Neuronal stem cell (in vitro differentiated cells): ENCODE data around the gene ARL2BP.
"Not testable (repeated sequence)": the region's sequence is repeated elsewhere in the genome, so short reads cannot be mapped to it uniquely, and the experiment has no call there.

Source experiments
- DNase-seq: peaks from one replicate; pipeline ENCODE4 v3.0.0-alpha.2; 2013; ENCODE audit warnings: low spot score
- H2AFZ ChIP-seq: one replicate; pipeline ENCODE4 v1.6.1; 2013; ENCODE audit warnings: mild to moderate bottlenecking, low read length, inconsistent platforms
- H2AK5ac ChIP-seq: 2 replicates; pipeline ENCODE4 v1.6.1; 2013; ENCODE audit warnings: low read depth, mild to moderate bottlenecking, inconsistent platforms, low read length, moderate library complexity, mixed read lengths
- H2BK120ac ChIP-seq: 2 replicates; pipeline ENCODE4 v1.6.1; 2013; ENCODE audit warnings: low read depth, mild to moderate bottlenecking, inconsistent platforms, low read length, moderate library complexity, mixed read lengths
- H2BK12ac ChIP-seq: one replicate; pipeline ENCODE4 v1.6.1; 2013; ENCODE audit warnings: low read length, inconsistent platforms
- H2BK15ac ChIP-seq: 2 replicates; pipeline ENCODE4 v1.6.1; 2013; ENCODE audit warnings: mild to moderate bottlenecking, low read length, inconsistent platforms, mixed read lengths
- H2BK5ac ChIP-seq: one replicate; pipeline ENCODE4 v1.6.1; 2013; ENCODE audit warnings: inconsistent platforms, mild to moderate bottlenecking, low read length, moderate library complexity
- H3K14ac ChIP-seq: one replicate; pipeline ENCODE4 v1.6.1; 2013; ENCODE audit warnings: low read length, inconsistent platforms
- H3K18ac ChIP-seq: 2 replicates; pipeline ENCODE4 v1.6.1; 2013; ENCODE audit warnings: low read length, inconsistent platforms
- H3K23ac ChIP-seq: 2 replicates; pipeline ENCODE4 v1.6.1; 2013; ENCODE audit warnings: low read depth, mild to moderate bottlenecking, mixed read lengths, low read length, inconsistent platforms; ENCODE audit not compliant: poor library complexity
- H3K27ac ChIP-seq: replicated peaks from 3 replicates; pipeline ENCODE4 v1.5.1; 2013; ENCODE audit warnings: low read length, inconsistent platforms
- H3K27me3 ChIP-seq, 3 experiments: 2 replicates each; pipeline ENCODE4 v1.6.1; 2013; ENCODE audit warnings: low read length in 3 of 3, mild to moderate bottlenecking in 2 of 3, inconsistent platforms in 1 of 3, low read depth in 1 of 3, mixed read lengths in 1 of 3, moderate library complexity in 1 of 3; ENCODE audit not compliant: control insufficient read depth in 3 of 3, insufficient read depth in 3 of 3
- H3K36me3 ChIP-seq, 2 donors: replicated peaks in 1 of 2; 2 replicates each; pipeline ENCODE4 v1.6.1; 2013; ENCODE audit warnings: low read length in 2 of 2; ENCODE audit not compliant: control insufficient read depth in 2 of 2, insufficient read depth in 2 of 2
- H3K4ac ChIP-seq: 2 replicates; pipeline ENCODE4 v1.6.1; 2013; ENCODE audit warnings: inconsistent platforms, mild to moderate bottlenecking, low read length, moderate library complexity
- H3K4me1 ChIP-seq, 2 donors: 1 replicate in 1 of 2; 2 replicates in 1 of 2; pipeline ENCODE4 v1.6.1; 2013; ENCODE audit warnings: low read length in 2 of 2, low read depth in 1 of 2; ENCODE audit not compliant: control insufficient read depth in 2 of 2, insufficient read depth in 1 of 2
- H3K4me2 ChIP-seq: one replicate; pipeline ENCODE4 v1.6.1; 2013; ENCODE audit warnings: mild to moderate bottlenecking, low read length, inconsistent platforms; ENCODE audit not compliant: insufficient read depth, poor library complexity, severe bottlenecking
- H3K4me3 ChIP-seq, 2 donors: 2 replicates each; pipeline ENCODE4 v1.5.1; 2013; ENCODE audit warnings: low read length in 2 of 2, mild to moderate bottlenecking in 2 of 2, inconsistent platforms in 1 of 2, moderate library complexity in 1 of 2
- H3K79me1 ChIP-seq: one replicate; pipeline ENCODE4 v1.6.1; 2013; ENCODE audit warnings: low read depth, mild to moderate bottlenecking, inconsistent platforms, low read length, moderate library complexity
- H3K9ac ChIP-seq: one replicate; pipeline ENCODE4 v1.6.1; 2013; ENCODE audit warnings: mild to moderate bottlenecking, low read depth, low read length, inconsistent platforms; ENCODE audit not compliant: poor library complexity
- H3K9me3 ChIP-seq, 2 donors: replicated peaks in 1 of 2; 2 replicates each; pipeline versions ENCODE3 to v1.6.1; 2013; ENCODE audit warnings: low read length in 2 of 2, mild to moderate bottlenecking in 2 of 2, inconsistent platforms in 1 of 2, low read depth in 1 of 2, mixed read lengths in 1 of 2, moderate library complexity in 1 of 2; ENCODE audit not compliant: control insufficient read depth in 2 of 2, insufficient read depth in 1 of 2
- H4K8ac ChIP-seq: one replicate; pipeline ENCODE4 v1.6.1; 2013; ENCODE audit warnings: low read depth, mild to moderate bottlenecking, inconsistent platforms, low read length, moderate library complexity
- H4K91ac ChIP-seq: one replicate; pipeline ENCODE4 v1.6.1; 2013; ENCODE audit warnings: low read length, low read depth, mild to moderate bottlenecking, inconsistent platforms; ENCODE audit not compliant: poor library complexity
- WGBS, 2 donors: extraction: QIAGEN DNeasy Blood & Tissue Kit; methylation state at CpG; one replicate each; pipeline ENCODE4 v1.1.7; 2013; ENCODE audit warnings: missing lambda C conversion rate in 2 of 2, mixed read lengths in 1 of 2; ENCODE audit not compliant: insufficient read length in 2 of 2, insufficient replicate concordance in 1 of 2; ENCODE audit errors: extremely low coverage in 2 of 2; 5-methylcytosine and 5-hydroxymethylcytosine counted together

The ARL2BP gene

GRCh38 chr16:57200926-57201325 is 44.1 kb upstream of the ARL2BP start:
- not testable (repeated sequence) for H4K91ac ChIP-seq, H2AFZ ChIP-seq, H3K4ac ChIP-seq, H3K4me2 ChIP-seq, H3K27me3 ChIP-seq, H3K23ac ChIP-seq, H3K9ac ChIP-seq, H2BK120ac ChIP-seq, H2BK5ac ChIP-seq, DNase-seq, H2BK12ac ChIP-seq, H3K14ac ChIP-seq, H3K27ac ChIP-seq, H3K4me1 ChIP-seq, H3K4me3 ChIP-seq, H3K18ac ChIP-seq, H3K79me1 ChIP-seq, H2AK5ac ChIP-seq, H4K8ac ChIP-seq, H2BK15ac ChIP-seq
- no CpG with 5 or more reads among the region's 27 CpGs for WGBS, 2 donors
- Histone ChIP-seq H3K9me3 (peaks cover 0 to 14% of the 10 kb centered on the region in 2 donors), H3K36me3 (peaks cover 4 to 42% of the 10 kb centered on the region in 2 donors)

GRCh38 chr16:57202095-57202886 is 42.8 kb upstream of the ARL2BP start:
- Histone ChIP-seq H3K4me1 (no peaks in the 10 kb centered on the region), H3K79me1 (peaks cover 5% of the 10 kb centered on the region), H3K18ac (no peak overlapping the region), H3K9me3 (peaks cover 0 to 14% of the 10 kb centered on the region in 2 donors), H2AK5ac (no peak overlapping the region), H4K91ac (no peak overlapping the region), H4K8ac (no peak overlapping the region), H3K9ac (no peak overlapping the region), H3K4me3 (no peak overlapping the region), H3K36me3 (peaks cover 4 to 47% of the 10 kb centered on the region in 2 donors), H2AFZ (no peak overlapping the region), H2BK120ac (no peak overlapping the region), H3K4me2 (no peak overlapping the region), H3K27ac (no peak overlapping the region), H2BK5ac (no peak overlapping the region), H3K27me3 (no peaks in the 10 kb centered on the region), H2BK15ac (no peak overlapping the region), H3K14ac (no peak overlapping the region), H3K23ac (no peak overlapping the region), H2BK12ac (no peak overlapping the region), H3K4ac (no peak overlapping the region)
- DNase-seq, result no peak
- no CpG with 5 or more reads among the region's 7 CpGs for WGBS, 2 donors

DNA sequence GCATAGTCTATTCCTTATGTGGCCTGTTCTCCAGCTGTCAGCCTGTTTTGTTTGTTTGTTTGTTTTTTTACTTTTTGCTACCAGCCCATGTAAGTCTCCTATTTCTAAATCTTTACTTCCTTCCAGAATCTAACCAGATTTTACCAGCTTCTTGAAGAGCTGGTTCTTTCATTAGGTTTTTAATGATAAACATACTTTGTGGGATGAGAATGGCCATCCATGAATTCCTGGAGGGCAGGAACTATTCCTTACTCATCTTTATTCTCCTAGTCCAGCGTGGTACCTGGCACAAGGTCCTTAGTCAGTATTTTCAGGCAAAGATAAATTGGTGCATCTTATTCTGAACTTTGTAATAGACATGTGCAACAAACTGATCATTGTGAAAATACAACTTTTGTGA is 41.6 kb upstream of the ARL2BP start:
- Histone ChIP-seq H3K27ac (no peak overlapping the region), H3K4me1 (no peaks in the 10 kb centered on the region), H3K4me3 (no peak overlapping the region), H3K79me1 (peaks cover 5% of the 10 kb centered on the region), H2BK12ac (no peak overlapping the region), H3K23ac (no peak overlapping the region), H2BK5ac (no peak overlapping the region), H2BK120ac (no peak overlapping the region), H3K9ac (no peak overlapping the region), H4K8ac (no peak overlapping the region), H3K14ac (no peak overlapping the region), H4K91ac (no peak overlapping the region), H3K4ac (no peak overlapping the region), H3K4me2 (no peak overlapping the region), H3K18ac (no peak overlapping the region), H3K9me3 (peaks cover 2 to 11% of the 10 kb centered on the region in 2 donors), H3K36me3 (peaks cover 9 to 58% of the 10 kb centered on the region in 2 donors), H2BK15ac (no peak overlapping the region), H2AFZ (no peak overlapping the region), H2AK5ac (no peak overlapping the region), H3K27me3 (no peaks in the 10 kb centered on the region)
- DNase-seq, result no peak
- no CpG with 5 or more reads among the region's 1 CpG for WGBS, 2 donors

DNA sequence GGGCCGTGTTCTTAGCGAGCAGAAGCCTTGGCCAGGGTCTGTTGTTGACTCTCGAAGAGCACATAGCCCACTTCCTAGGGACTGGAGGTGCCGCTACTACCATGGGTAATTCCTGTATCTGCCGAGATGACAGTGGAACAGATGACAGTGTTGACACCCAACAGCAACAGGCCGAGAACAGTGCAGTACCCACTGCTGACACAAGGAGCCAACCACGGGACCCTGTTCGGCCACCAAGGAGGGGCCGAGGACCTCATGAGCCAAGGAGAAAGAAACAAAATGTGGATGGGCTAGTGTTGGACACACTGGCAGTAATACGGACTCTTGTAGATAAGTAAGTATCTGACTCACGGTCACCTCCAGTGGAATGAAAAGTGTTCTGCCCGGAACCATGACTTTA is 40.4 kb upstream of the ARL2BP start:
- Histone ChIP-seq H4K8ac (no peak overlapping the region), H4K91ac (no peak overlapping the region), H3K9me3 (peaks cover under 1 to 2% of the 10 kb centered on the region in 2 donors), H3K36me3 (peaks cover 10 to 63% of the 10 kb centered on the region in 2 donors), H2AFZ (no peak overlapping the region), H3K18ac (no peak overlapping the region), H3K27ac (no peak overlapping the region), H3K14ac (no peak overlapping the region), H3K4me1 (no peaks in the 10 kb centered on the region), H3K79me1 (peaks cover 4% of the 10 kb centered on the region), H2BK12ac (no peak overlapping the region), H3K4ac (no peak overlapping the region), H2AK5ac (no peak overlapping the region), H3K27me3 (no peaks in the 10 kb centered on the region), H2BK5ac (no peak overlapping the region), H3K9ac (no peak overlapping the region), H2BK120ac (no peak overlapping the region), H3K23ac (no peak overlapping the region), H3K4me2 (no peak overlapping the region), H3K4me3 (no peak overlapping the region), H2BK15ac (no peak overlapping the region)
- no CpG with 5 or more reads among the region's 12 CpGs for WGBS, 2 donors
- no peak for DNase-seq
